Limb (tissue), 2 donors: ENCODE measurements around the gene OGA.

Source experiments
- DNase-seq, 2 donors: peaks; one replicate each; pipeline ENCODE4 v3.0.0-alpha.2; 2016; ENCODE audit errors: extremely low spot score in 2 of 2

OGA gene

DNA sequence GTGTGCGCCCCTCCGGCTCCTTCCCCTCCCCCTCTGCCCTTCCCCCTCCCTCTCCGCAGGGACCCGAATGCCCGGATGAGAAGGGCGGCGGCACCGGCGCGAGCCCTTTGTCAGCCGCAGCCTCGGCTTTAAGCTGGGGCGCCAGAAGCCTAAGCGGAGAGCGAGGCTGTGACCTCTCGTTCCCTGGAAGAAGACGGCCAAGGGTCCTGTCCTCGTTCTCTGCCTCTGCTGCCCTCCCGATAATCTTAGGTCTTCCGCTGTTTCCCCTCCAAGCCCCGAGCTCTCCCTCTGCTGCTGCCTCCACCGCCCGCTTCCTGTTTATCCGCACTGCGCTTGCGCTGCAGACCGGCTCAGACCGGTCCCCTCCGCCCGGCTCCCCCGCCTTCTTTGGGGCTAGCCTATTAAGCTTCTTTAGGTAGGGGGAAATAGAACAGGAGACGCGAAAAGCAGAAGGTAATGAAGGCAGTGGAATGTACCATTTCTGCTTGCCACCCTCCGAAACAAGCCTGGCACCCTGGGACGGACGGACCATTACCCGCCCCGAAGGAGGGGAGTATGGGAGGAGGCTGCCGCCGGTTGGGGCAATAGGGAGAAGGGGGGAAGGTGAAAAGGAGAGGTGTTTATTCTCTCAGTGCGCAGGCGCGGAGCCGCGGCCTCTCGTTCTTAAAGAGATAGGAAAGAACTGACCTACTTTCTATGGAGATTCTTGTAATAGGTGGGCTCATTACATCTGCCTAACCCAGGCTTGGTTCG, at the start of gene OGA:
OGA (minus strand) TSS at position 326 of the 753 bp plus-strand sequence. CDS start 422 bp downstream, outside the sequence.
- DNase-seq, result peak; percentile 98 to 99

DNA sequence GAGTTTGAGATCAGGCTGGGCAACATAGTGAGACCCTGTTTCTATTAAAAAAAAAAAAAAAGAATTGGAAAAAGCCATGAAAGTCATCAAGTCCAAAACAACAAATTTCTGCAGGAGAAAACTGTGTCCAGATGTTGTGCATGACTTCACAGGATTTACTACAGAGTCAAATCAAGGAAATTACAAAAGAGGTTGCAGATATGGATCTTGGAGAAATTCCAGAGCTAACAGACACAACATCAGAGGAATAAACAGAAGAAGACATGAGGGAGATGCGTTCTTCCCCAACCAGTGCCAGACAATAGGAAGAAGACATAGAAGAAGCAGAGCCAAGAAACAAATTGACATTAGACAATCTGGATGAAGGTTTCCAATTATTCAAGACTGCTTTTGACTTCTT, 49.7 kb upstream of the OGA start:
- no peak for DNase-seq

DNA sequence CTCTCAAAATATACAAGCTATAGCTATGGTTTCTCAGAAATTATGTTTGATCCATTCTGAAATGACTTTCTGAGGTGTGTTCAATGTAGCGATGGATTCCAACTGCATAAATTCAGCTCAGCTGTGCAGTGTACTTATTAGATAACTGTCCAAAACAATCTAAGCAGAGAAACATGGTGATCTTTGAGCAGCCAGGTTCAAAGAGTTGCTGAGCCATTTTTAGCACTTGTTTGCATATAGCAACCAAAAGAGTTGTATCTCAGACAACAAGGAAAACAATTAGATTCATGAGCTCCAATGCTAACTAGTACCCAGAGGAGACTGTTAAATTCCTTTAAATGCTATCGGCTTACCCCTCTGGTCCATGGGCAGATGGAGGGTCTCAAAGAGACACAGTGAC, 41.3 kb upstream of the OGA start:
- no peak for DNase-seq

DNA sequence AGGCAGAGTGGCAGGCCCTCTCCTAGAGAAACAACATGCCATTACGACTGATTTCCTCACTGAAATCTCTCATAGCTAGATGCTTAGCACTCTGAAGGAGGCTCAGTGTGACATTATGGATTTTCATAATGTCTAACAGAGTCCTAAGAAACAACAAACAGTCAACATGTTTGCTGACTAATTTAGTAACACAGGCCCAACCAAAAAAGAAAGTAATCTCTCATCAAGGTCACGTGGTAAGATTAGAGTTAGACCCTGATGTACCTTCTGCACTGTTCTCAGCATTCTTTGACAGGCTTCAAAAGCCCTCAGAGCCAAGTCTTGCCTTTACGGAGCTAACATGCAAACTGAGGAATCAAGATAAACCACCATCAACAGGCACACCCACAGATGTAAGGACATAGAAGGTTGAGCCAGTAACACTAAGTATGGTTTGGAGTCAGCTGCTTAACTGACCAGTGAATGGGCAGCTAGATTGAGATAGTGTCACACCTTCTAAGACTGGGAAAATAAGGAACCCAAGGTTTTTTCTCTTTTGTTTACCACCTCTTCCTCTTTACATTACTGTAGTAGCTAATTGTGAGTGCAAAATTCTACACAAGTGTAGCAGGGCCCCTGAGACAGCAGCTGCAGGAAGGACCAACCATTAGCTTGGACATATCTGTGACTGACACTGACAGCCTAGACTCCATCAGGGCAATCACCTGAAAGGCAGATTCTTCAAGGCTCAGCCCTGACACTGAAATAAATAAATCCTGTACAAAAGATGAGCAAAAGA, 40.7 kb upstream of the OGA start:
- no peak for DNase-seq

DNA sequence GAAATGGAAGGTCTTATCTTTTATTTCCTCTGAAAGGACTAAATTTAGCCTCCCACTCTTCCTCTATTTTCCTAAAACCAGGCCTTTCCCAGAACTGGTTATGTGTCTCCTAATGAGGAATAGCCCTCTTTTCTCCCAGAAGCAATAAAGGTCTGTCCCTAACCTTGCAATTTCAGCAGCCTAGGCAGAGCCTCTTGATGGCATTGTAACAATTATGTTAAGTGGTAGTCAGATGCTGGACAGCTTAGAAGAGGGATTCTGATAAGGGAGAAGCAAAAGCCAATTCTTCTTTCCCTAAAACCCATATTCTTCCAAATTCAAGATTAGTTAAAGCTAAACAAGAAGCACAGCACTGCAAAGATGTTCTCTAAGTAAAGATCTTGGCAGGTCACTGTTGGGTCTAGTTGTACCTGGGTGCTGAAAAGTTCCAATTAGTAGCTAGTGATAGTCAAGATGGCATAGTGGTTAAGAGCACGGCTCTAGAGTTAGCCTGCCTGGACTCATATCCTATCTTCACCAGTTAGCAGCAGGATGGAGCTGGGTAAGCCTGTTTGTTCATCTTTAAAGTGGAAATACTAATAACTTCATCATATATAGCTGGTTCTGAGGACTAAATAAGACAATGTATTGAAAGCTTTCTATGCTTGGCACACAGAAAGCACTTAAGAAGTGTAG, 39.7 kb upstream of the OGA start:
- DNase-seq, result no peak

DNA sequence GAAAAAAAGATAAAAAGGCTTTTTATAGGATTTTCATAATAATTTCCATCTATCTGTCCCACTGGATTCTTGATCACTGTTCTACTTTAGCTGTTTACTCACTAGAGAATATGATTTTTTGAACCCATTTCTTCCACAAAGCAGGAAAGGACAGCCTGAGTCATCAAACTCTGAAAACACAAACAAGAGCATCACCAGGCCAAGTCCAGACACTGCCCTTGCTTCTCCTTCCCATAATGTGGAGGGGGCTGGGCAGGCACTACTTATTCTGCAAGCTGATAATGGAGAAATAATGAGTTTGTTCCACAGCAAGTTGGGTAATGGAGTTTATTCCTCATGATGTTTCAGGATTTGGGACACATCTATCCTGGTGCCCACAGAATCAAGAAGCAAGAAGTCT, 38.4 kb upstream of the OGA start:
- no peak for DNase-seq

DNA sequence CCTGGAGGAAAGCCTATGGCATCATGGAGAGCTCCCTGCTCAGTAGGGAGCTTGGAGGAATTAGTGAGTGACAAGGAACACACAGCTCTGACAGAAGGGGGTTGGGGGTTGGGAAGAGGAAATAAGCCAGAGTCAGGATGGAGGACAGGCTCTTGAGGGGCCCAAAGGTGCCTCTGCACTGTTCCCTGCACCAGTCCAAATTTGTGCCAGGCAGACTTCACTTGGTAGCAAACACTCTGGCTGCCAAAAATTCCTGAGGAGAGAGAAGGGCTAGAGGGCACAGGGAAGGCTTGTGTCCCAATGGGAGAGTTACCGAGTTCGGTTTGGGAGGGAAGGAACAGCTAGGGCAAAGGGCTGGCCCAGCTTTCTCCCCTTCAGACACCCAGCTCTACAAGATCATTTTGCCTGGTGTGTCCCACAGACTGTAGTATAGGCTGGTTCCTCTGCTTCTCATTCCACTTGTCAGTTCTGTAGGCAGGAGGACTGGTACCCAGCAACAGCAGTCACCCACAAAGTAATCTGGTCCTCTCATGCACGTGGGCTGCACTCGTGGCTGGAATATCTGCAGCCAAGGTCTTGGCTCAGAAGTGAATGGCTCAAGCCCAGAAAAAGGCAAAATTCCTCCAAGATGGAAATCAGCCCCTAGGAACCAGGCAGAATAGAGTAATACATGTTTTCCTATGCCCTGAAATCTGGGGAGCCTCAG, 33.3 kb upstream of the OGA start:
- DNase-seq, result no peak

DNA sequence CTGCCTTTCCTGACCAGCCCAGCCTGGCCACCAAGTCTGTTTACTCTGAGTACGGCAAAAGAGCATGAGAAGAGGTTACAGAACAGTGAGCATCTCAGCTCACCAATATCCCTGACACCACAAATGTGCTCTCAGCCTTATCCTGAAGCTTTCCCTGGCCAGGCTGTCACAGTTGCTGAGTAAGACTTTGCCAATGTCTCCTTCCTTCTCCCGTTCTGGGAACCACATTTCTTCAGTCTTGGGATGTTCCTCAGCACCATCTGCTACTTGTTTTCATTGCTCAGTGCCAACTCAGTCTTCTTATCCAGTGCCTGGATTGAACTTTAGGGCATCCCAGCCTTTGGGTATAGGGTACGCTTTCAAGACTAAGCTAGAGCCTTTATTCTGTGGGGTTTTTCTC, 32.5 kb upstream of the OGA start:
- DNase-seq, result no peak

DNA sequence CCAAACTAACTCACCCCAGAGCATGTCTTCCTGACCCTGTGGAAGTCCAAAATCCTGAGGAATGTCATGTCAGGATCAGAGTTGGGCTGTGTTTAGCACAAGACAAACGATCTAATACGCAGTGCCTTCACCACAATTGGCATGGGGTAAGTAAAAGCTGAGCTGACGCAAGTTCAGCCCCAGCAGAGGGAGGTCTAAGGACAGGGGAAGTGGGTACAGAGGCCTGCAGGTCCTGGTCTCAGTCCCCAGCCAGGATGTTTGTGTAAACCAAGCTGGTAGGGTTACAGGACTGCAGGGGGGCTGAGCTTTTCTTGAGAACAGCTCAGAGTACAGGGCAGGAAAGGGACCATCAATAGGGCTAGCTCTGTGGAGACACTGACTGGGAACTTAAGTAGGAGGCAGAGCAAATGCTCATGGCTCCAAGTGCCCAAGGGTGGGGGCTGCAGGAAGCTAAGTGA, 30.7 kb upstream of the OGA start:
- DNase-seq, result no peak

DNA sequence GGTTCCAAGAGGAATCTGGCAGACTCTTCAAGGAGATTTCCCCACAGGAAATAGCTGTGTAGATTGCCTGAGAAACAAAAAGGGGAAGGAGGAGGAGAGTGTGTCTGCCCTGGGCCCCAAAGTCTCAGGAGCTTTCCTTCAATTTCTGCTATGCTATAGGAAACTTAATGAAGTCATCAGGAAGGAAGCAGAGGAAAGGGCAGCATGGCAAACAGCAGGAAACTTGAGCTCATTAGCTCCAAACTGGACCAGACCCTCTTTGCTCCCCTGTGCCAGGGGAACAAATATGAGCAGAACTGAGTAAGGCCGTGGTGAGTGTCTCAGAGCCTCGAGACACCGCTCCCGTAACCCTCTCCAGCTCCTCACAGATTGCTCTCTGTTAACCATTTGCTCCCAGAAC, 30.2 kb upstream of the OGA start:
- no peak for DNase-seq

DNA sequence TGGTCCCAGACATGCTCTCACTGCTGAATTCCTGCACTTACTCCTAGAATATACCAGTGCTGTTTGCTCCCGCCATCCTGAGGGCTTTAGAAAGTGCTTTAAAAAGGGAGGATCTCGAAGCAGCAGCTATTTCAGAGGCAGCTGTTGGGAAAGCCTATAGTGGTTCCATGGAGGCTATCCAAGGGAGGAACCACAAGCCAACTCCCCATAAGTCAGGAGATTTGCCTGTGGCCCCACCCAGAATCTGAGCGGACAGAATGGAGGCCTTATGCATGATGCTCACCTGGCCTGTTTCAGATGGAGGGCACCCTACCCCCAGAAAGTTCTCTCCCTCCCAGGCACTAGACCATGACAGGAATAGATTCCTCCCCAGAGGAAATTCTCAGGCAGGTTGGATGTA, 27.6 kb upstream of the OGA start:
- no peak for DNase-seq

DNA sequence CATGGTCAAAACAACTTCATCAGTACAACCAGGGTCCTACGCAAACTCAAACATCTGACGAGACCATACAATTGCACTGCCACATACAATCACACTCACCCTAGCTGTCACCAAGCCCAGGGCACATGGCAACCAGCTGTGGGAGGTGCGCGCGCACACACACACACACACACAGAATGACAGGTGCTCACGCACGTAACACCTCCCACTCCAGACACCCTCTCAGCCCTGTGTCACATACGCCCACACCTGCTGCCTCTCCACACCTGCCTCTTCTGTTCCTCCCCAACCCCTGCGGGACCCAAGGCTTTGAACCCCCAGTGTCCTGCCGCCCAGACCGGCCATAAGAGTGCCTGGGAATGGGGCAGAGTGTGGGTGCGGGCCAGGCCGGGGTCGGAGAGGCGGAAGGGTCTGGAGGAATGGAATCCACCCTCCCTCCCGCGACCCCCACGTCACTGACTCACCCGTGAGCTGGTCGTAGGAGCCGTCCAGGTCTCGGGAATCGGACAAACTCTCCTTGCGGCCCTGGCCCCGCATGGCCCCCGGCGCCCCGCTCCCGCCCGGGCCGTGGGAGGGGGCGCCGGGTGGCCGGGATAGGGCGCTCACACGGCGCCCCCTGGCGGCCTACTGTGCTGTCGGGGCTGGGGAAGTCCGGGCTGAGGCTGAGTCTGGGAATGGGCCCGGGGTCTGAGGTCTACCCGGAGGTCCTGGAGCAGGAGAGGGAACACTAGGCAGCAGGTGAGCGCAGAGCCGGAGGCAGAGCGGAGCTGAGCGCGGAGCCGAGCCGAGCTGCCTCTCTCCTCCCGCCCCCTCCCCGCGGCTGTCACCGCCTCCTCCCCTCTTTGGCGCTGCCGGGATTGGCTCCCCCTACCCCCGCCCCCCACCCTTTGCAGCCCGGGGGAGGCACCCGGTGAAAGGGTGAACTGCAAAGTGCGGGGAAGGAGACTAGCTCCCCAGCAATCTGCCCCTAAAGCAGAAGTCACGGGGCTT, 25.1 kb upstream of the OGA start, which contains the start of gene KCNIP2:
KCNIP2 (minus strand) TSS at position 769 of the 990 bp plus-strand sequence; CDS start at position 537, 232 bp downstream.
- DNase-seq, result peak in 1 of 2 donors; percentile 62

DNA sequence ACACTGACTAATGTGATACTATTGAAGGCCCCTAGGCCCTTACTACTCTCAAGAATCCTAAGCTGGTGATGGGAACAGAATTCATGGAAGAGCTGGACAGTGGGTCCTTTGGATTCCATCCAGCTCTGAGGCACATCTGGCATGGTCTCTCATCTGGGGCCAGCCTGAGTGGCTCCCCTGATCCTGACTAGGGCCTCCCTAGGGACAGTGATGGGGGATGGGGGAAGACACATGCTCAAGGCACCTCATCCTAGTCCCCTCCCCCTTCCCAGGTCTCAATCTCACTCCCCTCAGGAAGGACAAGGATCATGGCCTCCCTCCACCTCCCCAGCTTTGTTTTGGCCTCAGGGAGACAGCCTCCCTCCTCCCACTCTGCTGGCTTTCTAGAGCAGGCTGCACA, 23.6 kb upstream of the OGA start:
- no peak for DNase-seq

DNA sequence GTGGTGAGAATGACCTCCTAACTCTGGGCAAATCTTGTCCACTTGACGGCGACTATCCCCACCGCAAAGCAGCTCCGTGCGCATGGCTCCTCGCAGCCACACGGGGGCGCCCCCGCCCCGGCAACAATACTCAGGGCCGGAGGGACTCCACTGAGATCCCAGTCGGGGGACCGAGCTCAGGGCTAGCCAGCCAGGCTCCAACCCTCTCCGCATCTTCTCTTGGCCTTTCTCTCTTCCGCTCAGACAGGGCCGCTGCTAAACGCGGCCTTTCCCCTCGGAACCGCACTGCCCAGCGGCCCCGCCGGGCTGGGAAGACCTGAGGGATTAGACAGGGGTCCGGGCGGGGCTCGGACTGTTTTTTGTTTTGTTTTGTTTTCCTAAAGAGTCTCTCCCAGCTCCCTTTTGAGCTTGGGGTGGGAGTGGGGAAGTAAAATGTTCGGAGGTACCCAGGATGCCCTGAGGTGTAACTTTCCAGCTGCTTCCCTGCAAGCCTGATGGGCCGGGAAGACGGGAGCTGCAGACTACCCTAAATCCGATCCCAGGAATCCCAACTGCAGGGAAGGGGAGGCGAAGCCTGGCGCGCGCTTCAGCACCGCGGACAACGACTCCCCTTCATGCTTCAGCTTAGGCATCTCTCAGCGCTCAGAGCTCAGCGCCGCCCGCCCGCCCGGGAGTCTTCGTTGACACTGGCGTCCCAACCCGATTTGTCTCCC, 22.7 kb upstream of the OGA start:
- peak; percentile 87 to 88 for DNase-seq

DNA sequence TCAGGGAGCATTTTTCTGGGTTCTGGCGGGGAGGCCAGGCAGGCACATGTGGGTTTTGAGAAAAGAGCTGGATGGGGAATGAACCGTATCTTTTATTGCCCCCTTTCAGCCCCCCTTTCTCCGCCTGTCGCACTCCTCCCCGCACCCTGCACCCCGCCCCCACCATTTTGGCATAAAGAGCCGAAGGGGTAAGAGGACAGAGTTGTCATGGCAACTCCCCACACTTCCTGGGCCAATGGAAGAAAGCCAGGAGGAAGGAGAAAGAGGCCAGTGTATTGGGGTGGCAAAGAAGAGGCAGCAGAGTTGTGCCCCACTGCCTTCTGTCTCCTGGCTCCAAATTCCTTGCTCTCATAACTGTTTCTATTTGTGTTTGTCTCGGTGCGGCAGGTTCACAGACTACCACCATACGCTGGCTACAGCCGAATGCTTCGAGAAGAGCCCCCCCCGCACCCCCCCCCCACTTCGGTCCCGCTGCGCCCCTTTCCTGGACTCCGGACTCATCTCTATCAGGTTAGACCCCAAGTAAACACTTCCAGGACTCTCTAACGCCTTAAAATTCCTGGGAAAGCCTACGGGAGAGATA, 21.9 kb upstream of the OGA start:
- peak in 1 of 2 donors; percentile 57 for DNase-seq

DNA sequence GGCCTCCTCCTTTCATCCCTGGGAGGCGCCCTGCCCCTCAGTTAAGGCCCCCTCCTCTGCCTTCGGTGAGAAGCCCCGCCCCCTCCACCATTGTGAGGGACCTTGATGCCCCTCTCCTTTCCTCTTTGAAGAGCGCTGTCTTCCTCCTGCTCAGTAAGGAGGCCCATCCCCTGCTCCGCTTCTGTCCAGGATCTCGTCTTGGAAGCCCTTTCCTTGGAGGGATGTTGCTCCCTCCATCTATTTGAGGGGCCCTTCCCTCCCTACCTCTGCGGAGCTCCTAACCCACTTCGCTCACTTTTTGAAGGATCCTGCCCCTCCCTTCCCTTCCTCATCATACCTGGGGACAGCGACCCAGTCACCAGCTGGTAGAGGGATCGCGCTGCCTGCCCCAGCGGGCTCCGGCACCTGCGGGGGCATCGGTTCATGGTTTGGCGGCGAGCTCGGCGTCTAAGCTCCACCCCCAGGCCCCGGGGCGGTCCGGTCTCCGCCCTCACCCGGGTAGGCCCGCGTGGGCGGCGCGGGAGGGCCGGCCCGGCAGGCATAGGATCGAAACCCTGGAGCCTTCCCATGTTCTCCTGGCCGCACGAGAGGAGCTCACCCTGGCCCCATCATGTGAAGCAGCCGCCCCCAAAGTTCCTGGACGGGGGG, 21.3 kb upstream of the OGA start:
- peak in 1 of 2 donors; percentile 64 for DNase-seq

DNA sequence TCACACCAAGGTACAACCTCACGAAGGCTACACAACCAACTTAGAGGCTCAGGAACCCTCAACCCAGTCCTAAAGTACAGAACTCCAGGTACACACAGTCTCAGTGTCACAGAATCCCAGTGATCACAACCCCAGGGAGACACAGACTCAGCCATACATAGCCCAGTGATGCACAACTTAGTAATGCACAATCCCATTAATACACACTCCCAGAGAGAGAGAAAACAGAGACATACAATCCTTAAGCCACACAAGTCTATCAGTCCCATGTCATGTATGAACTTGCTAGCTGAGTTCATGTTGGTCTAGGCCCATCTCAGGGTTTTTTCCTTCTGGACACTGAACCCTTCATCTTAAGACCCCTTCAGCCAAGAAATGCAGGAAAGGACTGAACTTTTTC, 20.8 kb upstream of the OGA start:
- no peak for DNase-seq

DNA sequence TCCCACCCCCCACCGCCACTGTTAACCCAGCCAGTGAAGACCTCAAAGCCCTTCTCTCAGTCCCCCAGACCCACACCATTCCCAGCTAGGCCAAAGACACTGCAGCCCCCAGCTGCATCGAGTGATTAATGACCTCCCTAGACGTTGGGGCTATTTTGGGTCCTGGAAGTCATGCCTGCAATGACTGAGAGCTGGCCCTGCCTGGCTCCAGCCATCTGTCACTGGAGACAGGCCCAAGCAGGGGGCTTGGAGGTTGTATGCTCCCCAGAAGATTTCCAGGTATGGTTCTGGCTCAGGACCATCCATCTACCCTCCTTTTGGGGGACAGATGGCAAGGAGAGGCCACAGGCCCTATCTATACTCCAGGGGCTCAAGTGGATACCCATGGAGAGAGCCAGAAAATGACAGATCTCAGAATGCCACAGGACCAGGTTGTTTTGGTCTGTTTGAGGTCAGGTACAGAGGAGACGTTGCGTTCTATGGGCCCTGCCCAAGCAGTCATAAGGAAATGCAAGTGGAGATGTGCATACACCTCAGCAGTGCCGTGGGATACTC, 20.2 kb upstream of the OGA start:
- no peak for DNase-seq
